HG03066 (cell line): ENCODE results near the gene MGAT5.
A peak's percentile ranks its signal among the peaks of the same experiment; 100 is the strongest.

Source experiments
- ATAC-seq: cut with Tn5 transposase; IDR thresholded peaks from one replicate; pipeline ENCODE4 v1.9.1; 2021; ENCODE audit warnings: low read depth; ENCODE audit not compliant: unreplicated experiment

The MGAT5 gene

GRCh38 chr2:134411279-134411827, 157.5 kb downstream of the MGAT5 start:
- ATAC-seq, result no peak

- ATAC-seq, result peak; percentile 95
Measured at GRCh38 chr2:134411828-134412638, 158.2 kb downstream of the MGAT5 start.

- no peak for ATAC-seq
Measured at GRCh38 chr2:134412639-134412999, 158.7 kb downstream of the MGAT5 start.

- ATAC-seq, result no peak
Measured at GRCh38 chr2:134413430-134413829, 159.6 kb downstream of the MGAT5 start.

- no peak for ATAC-seq
Measured at GRCh38 chr2:134413912-134414311, 160.0 kb downstream of the MGAT5 start.

GRCh38 chr2:134416018-134416417, 162.1 kb downstream of the MGAT5 start:
- ATAC-seq, result no peak

- no peak for ATAC-seq
Measured at GRCh38 chr2:134416637-134417036, 162.8 kb downstream of the MGAT5 start.

- ATAC-seq, result no peak
Measured at GRCh38 chr2:134417968-134418582, 164.2 kb downstream of the MGAT5 start.

- no peak for ATAC-seq
Measured at GRCh38 chr2:134420259-134420658, 166.4 kb downstream of the MGAT5 start.

- no peak for ATAC-seq
Measured at GRCh38 chr2:134420920-134421319, 167.0 kb downstream of the MGAT5 start.

GRCh38 chr2:134421556-134422328, 167.9 kb downstream of the MGAT5 start:
- ATAC-seq, result no peak

- ATAC-seq, result no peak
Measured at GRCh38 chr2:134425724-134426496, 172.0 kb downstream of the MGAT5 start.

GRCh38 chr2:134426721-134427120, 172.8 kb downstream of the MGAT5 start:
- no peak for ATAC-seq

- ATAC-seq, result no peak
Measured at GRCh38 chr2:134429886-134430285, 176.0 kb downstream of the MGAT5 start.

GRCh38 chr2:134431838-134432434, 178.1 kb downstream of the MGAT5 start:
- no peak for ATAC-seq

- ATAC-seq, result no peak
Measured at GRCh38 chr2:134432435-134432883, 178.6 kb downstream of the MGAT5 start.

GRCh38 chr2:134433469-134433868, 179.6 kb downstream of the MGAT5 start:
- no peak for ATAC-seq

GRCh38 chr2:134433979-134434378, 180.1 kb downstream of the MGAT5 start:
- ATAC-seq, result no peak

GRCh38 chr2:134435505-134435904, 181.6 kb downstream of the MGAT5 start:
- no peak for ATAC-seq

- ATAC-seq, result no peak
Measured at GRCh38 chr2:134435936-134436335, 182.1 kb downstream of the MGAT5 start.
